Measurements from ENCODE around the gene LIG1.

DNA sequence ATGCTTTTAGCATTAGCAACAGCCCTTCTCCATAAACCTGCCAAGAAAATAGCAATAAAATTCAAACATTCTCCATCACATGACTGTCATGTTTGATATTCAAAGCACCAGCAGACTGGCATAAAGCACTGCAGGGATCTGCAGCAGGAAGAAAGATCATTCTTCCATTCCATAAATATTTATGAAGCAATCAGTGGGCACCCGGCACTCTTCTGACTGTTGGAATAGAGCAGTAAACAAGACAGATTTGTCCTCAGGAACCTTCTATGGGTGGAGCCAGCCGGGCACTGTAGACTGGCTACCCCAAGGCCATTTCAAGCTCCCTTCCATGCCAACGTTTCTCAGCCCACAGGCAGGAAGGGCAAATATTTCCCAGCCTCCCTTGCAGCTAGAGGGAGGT lies 85.1 kb downstream of the LIG1 start:
- TF ChIP-seq, protein P1, sequence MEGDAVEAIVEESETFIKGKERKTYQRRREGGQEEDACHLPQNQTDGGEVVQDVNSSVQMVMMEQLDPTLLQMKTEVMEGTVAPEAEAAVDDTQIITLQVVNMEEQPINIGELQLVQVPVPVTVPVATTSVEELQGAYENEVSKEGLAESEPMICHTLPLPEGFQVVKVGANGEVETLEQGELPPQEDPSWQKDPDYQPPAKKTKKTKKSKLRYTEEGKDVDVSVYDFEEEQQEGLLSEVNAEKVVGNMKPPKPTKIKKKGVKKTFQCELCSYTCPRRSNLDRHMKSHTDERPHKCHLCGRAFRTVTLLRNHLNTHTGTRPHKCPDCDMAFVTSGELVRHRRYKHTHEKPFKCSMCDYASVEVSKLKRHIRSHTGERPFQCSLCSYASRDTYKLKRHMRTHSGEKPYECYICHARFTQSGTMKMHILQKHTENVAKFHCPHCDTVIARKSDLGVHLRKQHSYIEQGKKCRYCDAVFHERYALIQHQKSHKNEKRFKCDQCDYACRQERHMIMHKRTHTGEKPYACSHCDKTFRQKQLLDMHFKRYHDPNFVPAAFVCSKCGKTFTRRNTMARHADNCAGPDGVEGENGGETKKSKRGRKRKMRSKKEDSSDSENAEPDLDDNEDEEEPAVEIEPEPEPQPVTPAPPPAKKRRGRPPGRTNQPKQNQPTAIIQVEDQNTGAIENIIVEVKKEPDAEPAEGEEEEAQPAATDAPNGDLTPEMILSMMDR (IDR thresholded peaks at IDR 0.05) = no peak
- TF ChIP-seq POLR2A (IDR thresholded peaks at IDR 0.05) = no peak
